BJ (cell line): ENCODE measurements around the gene THAP10. TPM values are rescaled to one million over a fixed set of nuclear protein-coding genes. Genes with fewer than 3 reads are reported as not detected.

ENCODE experiments used
- CTCF ChIA-PET: fragments of 350-600 bp; formaldehyde crosslinking; extraction: SDS; loops from one replicate; lab custom pipeline; 2021; ENCODE audit warnings: antibody characterized with exemption, inconsistent platforms; lab: Yijun Ruan, JAX
- POLR2A ChIA-PET: fragments of 300-600 bp; sonication (Branson Sonifier 250); formaldehyde crosslinking; extraction: SDS; loops from one replicate; lab custom pipeline; 2021; ENCODE audit warnings: antibody characterized with exemption; lab: Charles Lee
- DNase-seq: peaks from one replicate; pipeline ENCODE4 v3.0.0-alpha.2; 2011; ENCODE audit warnings: low read depth
- H3K27me3 ChIP-seq: 2 replicates; pipeline ENCODE4 v1.6.0; 2011; ENCODE audit warnings: low read length; ENCODE audit not compliant: control insufficient read depth, insufficient read depth
- H3K36me3 ChIP-seq: 2 replicates; pipeline ENCODE4 v1.5.1; 2011; ENCODE audit warnings: low read length; ENCODE audit not compliant: control insufficient read depth, insufficient read depth
- H3K4me3 ChIP-seq: 2 replicates; pipeline ENCODE4 v1.5.1; 2011; ENCODE audit warnings: low read depth, mild to moderate bottlenecking, control low read depth, low read length
- polyA plus RNA-seq: library from polyadenylated mRNA; depleted of rRNA; stranded (reverse); fragments of >200 nt; gene quantifications from 2 replicates; pipeline ENCODE4 v1.2.3, GENCODE V29; 2011
- TF ChIP-seq, protein P1 (sequence below): IDR thresholded peaks from 2 replicates; pipeline ENCODE4 v1.5.1; 2011; ENCODE audit warnings: low read depth, mild to moderate bottlenecking, control low read depth, inconsistent platforms, low read length, moderate library complexity; ENCODE audit not compliant: insufficient read depth

Gene THAP10
- polyA plus RNA-seq, 1 experiment = 2.8 TPM

GRCh38 chr15:70917955-70918354 lies 25.7 kb upstream of the THAP10 start:
- ChIA-PET CTCF (interaction anchor here (1.2 to 1.4 kb wide), 3 partner anchors 10 to 36 kb away, joined by 3 read pairs; no protein-coding TSS in a partner anchor), POLR2A (no interaction called here)
- DNase-seq = no peak
- TF ChIP-seq, protein P1, sequence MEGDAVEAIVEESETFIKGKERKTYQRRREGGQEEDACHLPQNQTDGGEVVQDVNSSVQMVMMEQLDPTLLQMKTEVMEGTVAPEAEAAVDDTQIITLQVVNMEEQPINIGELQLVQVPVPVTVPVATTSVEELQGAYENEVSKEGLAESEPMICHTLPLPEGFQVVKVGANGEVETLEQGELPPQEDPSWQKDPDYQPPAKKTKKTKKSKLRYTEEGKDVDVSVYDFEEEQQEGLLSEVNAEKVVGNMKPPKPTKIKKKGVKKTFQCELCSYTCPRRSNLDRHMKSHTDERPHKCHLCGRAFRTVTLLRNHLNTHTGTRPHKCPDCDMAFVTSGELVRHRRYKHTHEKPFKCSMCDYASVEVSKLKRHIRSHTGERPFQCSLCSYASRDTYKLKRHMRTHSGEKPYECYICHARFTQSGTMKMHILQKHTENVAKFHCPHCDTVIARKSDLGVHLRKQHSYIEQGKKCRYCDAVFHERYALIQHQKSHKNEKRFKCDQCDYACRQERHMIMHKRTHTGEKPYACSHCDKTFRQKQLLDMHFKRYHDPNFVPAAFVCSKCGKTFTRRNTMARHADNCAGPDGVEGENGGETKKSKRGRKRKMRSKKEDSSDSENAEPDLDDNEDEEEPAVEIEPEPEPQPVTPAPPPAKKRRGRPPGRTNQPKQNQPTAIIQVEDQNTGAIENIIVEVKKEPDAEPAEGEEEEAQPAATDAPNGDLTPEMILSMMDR = no peak
- H3K4me3 ChIP-seq = no peak overlapping the region
- H3K27me3 ChIP-seq = no peaks in the 10 kb centered on the region
- peaks cover 1% of the 10 kb centered on the region; the same call in 1 of the 2 replicates for H3K36me3 ChIP-seq

DNA sequence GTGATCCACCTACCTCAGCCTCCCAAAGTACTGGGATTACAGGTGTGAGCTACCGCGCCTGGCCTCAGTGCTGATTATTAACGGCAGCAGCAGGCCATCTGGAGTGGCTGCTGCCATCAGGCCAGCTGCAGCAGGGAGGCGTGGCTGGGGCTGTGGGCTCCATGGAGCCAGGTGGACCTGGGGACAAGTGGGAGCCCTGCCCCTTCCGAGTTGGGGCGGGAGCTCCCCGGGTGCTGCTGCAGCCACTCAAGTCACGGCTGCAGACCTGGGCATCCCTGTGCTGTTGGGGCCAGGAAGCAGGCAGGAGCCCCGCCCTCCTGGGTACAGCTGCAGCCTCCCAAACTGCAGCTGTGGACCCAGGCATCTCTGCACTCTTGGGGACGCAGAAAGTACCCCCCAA lies 24.3 kb upstream of the THAP10 start:
- Histone ChIP-seq H3K4me3 (no peak overlapping the region), H3K36me3 (peaks cover 1% of the 10 kb centered on the region; the same call in 1 of the 2 replicates), H3K27me3 (no peaks in the 10 kb centered on the region)
- CTCF ChIA-PET = no interaction called here
- no peak for DNase-seq
- POLR2A ChIA-PET = no interaction called here
- TF ChIP-seq, protein P1 = no peak

- CTCF ChIA-PET = no interaction called here
These were observed 20.0 kb upstream of the THAP10 start for GRCh38 chr15:70912187-70912586.

DNA sequence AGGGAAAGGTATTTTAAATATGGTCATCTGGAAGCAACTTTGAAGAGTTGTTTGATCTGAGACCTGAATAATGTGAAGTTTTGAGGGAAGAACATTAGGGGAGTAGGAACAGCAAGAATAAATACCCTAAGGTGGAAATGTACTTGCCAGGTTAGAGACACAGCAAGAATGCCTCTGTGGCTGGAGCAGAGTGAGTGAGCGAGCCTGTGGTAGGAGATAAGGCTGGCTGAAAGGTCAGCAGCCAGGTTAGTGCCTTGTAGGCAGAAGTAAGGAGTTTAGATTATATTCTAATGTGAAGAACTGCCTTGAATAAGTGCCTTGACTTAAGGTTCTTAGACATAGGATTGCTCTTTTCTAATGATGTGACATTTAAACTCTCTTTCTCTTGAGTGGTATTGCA lies 18.7 kb upstream of the THAP10 start:
- DNase-seq = no peak
- Histone ChIP-seq H3K36me3 (no peaks in the 10 kb centered on the region), H3K27me3 (no peaks in the 10 kb centered on the region), H3K4me3 (no peak overlapping the region)
- ChIA-PET CTCF (no interaction called here), POLR2A (no interaction called here)
- TF ChIP-seq, protein P1 = no peak

More at GRCh38 chr15:70912187-70912586, 20.0 kb upstream of the THAP10 start:
- Histone ChIP-seq H3K27me3 (no peaks in the 10 kb centered on the region), H3K36me3 (peaks cover 1% of the 10 kb centered on the region; the same call in 1 of the 2 replicates), H3K4me3 (no peak overlapping the region)
- no peak for DNase-seq
- TF ChIP-seq, protein P1 = no peak
- POLR2A ChIA-PET = no interaction called here

DNA sequence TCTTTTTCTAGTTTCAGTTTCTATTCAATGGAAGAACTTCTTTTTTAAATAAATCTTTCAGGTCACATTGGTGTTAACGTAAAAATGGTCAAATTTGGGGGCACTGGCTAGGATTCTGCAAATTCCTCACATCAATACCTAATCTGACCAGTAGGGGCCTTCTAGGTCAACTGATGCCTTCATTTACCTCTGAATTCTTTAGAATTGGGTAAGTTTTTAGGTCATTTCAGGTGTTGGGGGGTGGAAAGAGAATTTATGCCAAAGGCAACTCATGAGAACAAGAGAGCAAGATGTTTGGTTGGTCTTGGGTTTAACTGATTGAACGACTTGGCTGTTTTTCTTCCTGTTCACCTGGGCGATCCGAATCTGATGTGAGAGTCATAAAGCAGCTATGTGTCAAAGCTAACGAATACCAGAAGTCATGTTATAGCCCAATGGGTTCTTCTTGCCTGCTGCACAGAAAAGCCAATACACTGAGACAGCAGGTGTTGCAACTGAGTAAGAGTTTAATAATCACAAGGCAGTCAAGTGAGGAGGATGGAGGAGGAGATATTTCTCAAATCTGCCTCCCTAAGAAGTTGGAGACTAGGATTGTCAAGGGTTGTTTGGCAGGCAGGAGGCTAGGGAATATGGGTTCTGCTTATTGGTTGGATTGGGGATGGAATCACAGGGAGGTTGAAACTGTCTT lies 15.7 kb upstream of the THAP10 start:
- no peak overlapping the region for H3K4me3 ChIP-seq
- no peaks in the 10 kb centered on the region for H3K27me3 ChIP-seq
- no peak for DNase-seq
- TF ChIP-seq, protein P1 = peak; percentile 19; the same call in 1 of the 2 replicates
- no peaks in the 10 kb centered on the region for H3K36me3 ChIP-seq
- ChIA-PET POLR2A (no interaction called here), CTCF (interaction anchor here (0.9 kb wide), 1 partner anchor 13 kb away, joined by 3 read pairs; no protein-coding TSS in a partner anchor)
